Measurements from ENCODE around the gene RARB.
A peak's percentile ranks its signal among the peaks of the same experiment; 100 is the strongest.

Gene RARB

GRCh38 chr3:25403968-25404367 is 24.1 kb upstream of the RARB start (continued):
- TF ChIP-seq TSHZ2 (CRISPR knock-in tag; IDR thresholded peaks at IDR 0.05) = no peak
- no peak for TF ChIP-seq ZNF8 (CRISPR knock-in tag; IDR thresholded peaks at IDR 0.05)
- TF ChIP-seq CREB5 (CRISPR knock-in tag; IDR thresholded peaks at IDR 0.05; ENCODE audit: low read depth) = no peak

- no peak for ATAC-seq
- TF ChIP-seq ZFP3 (CRISPR knock-in tag; IDR thresholded peaks at IDR 0.05) (peak; percentile 43; the same call in 1 of the 2 replicates), RARB (CRISPR knock-in tag; IDR thresholded peaks at IDR 0.05) (no peak)
Measured at GRCh38 chr3:25404569-25404968, 23.5 kb upstream of the RARB start.

GRCh38 chr3:25405335-25405734 is 22.7 kb upstream of the RARB start:
- ATAC-seq = no peak
- no peak for TF ChIP-seq ESRRG (CRISPR knock-in tag; IDR thresholded peaks at IDR 0.05)
- TF ChIP-seq CSRNP3 (CRISPR knock-in tag; IDR thresholded peaks at IDR 0.05) = no peak
- no peak for TF ChIP-seq ZFP30 (CRISPR knock-in tag; IDR thresholded peaks at IDR 0.05)
- TF ChIP-seq TSHZ2 (CRISPR knock-in tag; IDR thresholded peaks at IDR 0.05) = no peak
- TF ChIP-seq SNAI2 (CRISPR knock-in tag; IDR thresholded peaks at IDR 0.05) = no peak
- TF ChIP-seq ARNTL (CRISPR knock-in tag; IDR thresholded peaks at IDR 0.05; ENCODE audit: borderline replicate concordance, low read depth) = no peak
- no peak for TF ChIP-seq PPARA (CRISPR knock-in tag; IDR thresholded peaks at IDR 0.05; ENCODE audit: borderline replicate concordance)
- TF ChIP-seq POU6F1 (CRISPR knock-in tag; IDR thresholded peaks at IDR 0.05; ENCODE audit: borderline replicate concordance, low read depth) = no peak
- TF ChIP-seq PATZ1 (CRISPR knock-in tag; IDR thresholded peaks at IDR 0.05; ENCODE audit: borderline replicate concordance) = no peak
- TF ChIP-seq ZNF8 (CRISPR knock-in tag; IDR thresholded peaks at IDR 0.05) = no peak
- no peak for TF ChIP-seq ZFP3 (CRISPR knock-in tag; IDR thresholded peaks at IDR 0.05)
- TF ChIP-seq OSR1 (CRISPR knock-in tag; IDR thresholded peaks at IDR 0.05) = no peak

- ATAC-seq = no peak
- TF ChIP-seq SNAI2 (CRISPR knock-in tag; IDR thresholded peaks at IDR 0.05) (no peak), TSHZ2 (CRISPR knock-in tag; IDR thresholded peaks at IDR 0.05) (no peak), ZNF70 (CRISPR knock-in tag; IDR thresholded peaks at IDR 0.05) (no peak), OSR1 (CRISPR knock-in tag; IDR thresholded peaks at IDR 0.05) (no peak), ZFP30 (CRISPR knock-in tag; IDR thresholded peaks at IDR 0.05) (no peak), ZNF8 (CRISPR knock-in tag; IDR thresholded peaks at IDR 0.05) (no peak), ESRRG (CRISPR knock-in tag; IDR thresholded peaks at IDR 0.05) (no peak), BACH2 (CRISPR knock-in tag; IDR thresholded peaks at IDR 0.05; ENCODE audit: borderline replicate concordance) (no peak), ZFP3 (CRISPR knock-in tag; IDR thresholded peaks at IDR 0.05) (no peak), CSDC2 (CRISPR knock-in tag; IDR thresholded peaks at IDR 0.05) (no peak), CSRNP3 (CRISPR knock-in tag; IDR thresholded peaks at IDR 0.05) (no peak), RARB (CRISPR knock-in tag; IDR thresholded peaks at IDR 0.05) (no peak), ARNTL (CRISPR knock-in tag; IDR thresholded peaks at IDR 0.05; ENCODE audit: borderline replicate concordance, low read depth) (no peak), PPARA (CRISPR knock-in tag; IDR thresholded peaks at IDR 0.05; ENCODE audit: borderline replicate concordance) (no peak)
Measured at GRCh38 chr3:25410703-25411102, 17.4 kb upstream of the RARB start.

Measured in SK-N-SH treated with all-trans-retinoic acid at 6 μM for 48 hours (cell line).